PFSK-1 (cell line): ENCODE measurements around the gene METAP1.

Source experiments
- POLR2AphosphoS5 ChIP-seq: IDR thresholded peaks from 2 replicates; pipeline ENCODE4 v1.6.1; 2012; ENCODE audit warnings: low read depth, mild to moderate bottlenecking, control low read depth, low read length, moderate library complexity
- TF ChIP-seq, protein P1 (sequence below), 2 experiments: IDR thresholded peaks; 2 replicates each; pipeline versions ENCODE4 v1.6.1 to v1.8.0; 2011 to 2012; ENCODE audit warnings: low read depth in 2 of 2, low read length in 2 of 2, control low read depth in 1 of 2, inconsistent platforms in 1 of 2, mild to moderate bottlenecking in 1 of 2, moderate library complexity in 1 of 2; ENCODE audit not compliant: insufficient read depth in 1 of 2

DNA sequence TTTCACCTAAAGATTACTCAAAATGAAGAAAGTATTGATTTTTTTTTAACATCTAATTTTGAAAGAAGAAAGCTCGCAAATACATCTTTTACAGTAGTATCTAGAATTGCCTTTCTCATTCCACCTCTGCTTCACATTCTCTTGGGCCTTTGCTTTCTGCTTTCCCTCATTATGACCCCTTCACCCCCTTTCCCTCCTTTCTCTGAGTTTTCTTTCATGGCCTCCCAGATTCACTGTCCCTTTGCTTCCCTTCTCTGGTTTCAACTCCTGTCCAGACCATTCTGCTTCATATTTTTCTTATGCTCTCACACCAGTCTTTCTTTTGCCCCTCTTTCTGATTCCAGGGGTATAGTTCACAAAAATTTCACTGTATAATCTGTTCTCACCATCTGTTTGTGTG lies 64.0 kb downstream of the METAP1 start:
- TF ChIP-seq POLR2AphosphoS5 = no peak
- TF ChIP-seq, protein P1, sequence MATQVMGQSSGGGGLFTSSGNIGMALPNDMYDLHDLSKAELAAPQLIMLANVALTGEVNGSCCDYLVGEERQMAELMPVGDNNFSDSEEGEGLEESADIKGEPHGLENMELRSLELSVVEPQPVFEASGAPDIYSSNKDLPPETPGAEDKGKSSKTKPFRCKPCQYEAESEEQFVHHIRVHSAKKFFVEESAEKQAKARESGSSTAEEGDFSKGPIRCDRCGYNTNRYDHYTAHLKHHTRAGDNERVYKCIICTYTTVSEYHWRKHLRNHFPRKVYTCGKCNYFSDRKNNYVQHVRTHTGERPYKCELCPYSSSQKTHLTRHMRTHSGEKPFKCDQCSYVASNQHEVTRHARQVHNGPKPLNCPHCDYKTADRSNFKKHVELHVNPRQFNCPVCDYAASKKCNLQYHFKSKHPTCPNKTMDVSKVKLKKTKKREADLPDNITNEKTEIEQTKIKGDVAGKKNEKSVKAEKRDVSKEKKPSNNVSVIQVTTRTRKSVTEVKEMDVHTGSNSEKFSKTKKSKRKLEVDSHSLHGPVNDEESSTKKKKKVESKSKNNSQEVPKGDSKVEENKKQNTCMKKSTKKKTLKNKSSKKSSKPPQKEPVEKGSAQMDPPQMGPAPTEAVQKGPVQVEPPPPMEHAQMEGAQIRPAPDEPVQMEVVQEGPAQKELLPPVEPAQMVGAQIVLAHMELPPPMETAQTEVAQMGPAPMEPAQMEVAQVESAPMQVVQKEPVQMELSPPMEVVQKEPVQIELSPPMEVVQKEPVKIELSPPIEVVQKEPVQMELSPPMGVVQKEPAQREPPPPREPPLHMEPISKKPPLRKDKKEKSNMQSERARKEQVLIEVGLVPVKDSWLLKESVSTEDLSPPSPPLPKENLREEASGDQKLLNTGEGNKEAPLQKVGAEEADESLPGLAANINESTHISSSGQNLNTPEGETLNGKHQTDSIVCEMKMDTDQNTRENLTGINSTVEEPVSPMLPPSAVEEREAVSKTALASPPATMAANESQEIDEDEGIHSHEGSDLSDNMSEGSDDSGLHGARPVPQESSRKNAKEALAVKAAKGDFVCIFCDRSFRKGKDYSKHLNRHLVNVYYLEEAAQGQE (IDR thresholded peaks at IDR 0.05; ENCODE audit: insufficient read depth in 1 of 2, low read depth in 2 of 2, low read length in 2 of 2) = no peak
